ENCODE results near the gene BCKDHA.
"Not testable (repeated sequence)": the region's sequence is repeated elsewhere in the genome, so short reads cannot be mapped to it uniquely, and the experiment has no call there.

Gene BCKDHA

GRCh38 chr19:41447732-41448332, 50.2 kb downstream of the BCKDHA start:
- no peak for DNase-seq (ENCODE audit: low spot score)

GRCh38 chr19:41449079-41449864, 51.7 kb downstream of the BCKDHA start:
- DNase-seq (ENCODE audit: low spot score): peak; percentile 41

- DNase-seq (ENCODE audit: low spot score): no peak
Observed at GRCh38 chr19:41449865-41450178, 52.2 kb downstream of the BCKDHA start.

- DNase-seq (ENCODE audit: low spot score): no peak
Observed at GRCh38 chr19:41452584-41453275, 55.1 kb downstream of the BCKDHA start.

- DNase-seq (ENCODE audit: low spot score): no peak
Observed at GRCh38 chr19:41455936-41456335, 58.3 kb downstream of the BCKDHA start.

- no peak for DNase-seq (ENCODE audit: low spot score)
Observed at GRCh38 chr19:41456342-41456918, 58.8 kb downstream of the BCKDHA start.

GRCh38 chr19:41457241-41457640, 59.6 kb downstream of the BCKDHA start:
- no peak for DNase-seq (ENCODE audit: low spot score)

GRCh38 chr19:41462497-41462896, 64.9 kb downstream of the BCKDHA start:
- DNase-seq (ENCODE audit: low spot score): no peak

- DNase-seq (ENCODE audit: low spot score): not testable (repeated sequence)
Observed at GRCh38 chr19:41463257-41464256, 65.9 kb downstream of the BCKDHA start.

Measured in putamen (tissue), 1 donor.